HCT116 (cell line): ENCODE results near the gene TXNL4B. TPM values are rescaled to one million over a fixed set of nuclear protein-coding genes. Genes with fewer than 3 reads are reported as not detected.

Experiments used
- ATAC-seq: fragments of 200-7000 bp; cut with Tn5 transposase; 2 replicates; pipeline ENCODE4 v1.9.1; 2020; ENCODE audit warnings: mild to moderate bottlenecking, moderate library complexity
- BruUV-seq: library from RNA; stranded (reverse); fragments of 400-500 nt; replicated peaks from 2 replicates; lab custom pipeline; 2021; lab: Mats Ljungman, UMichigan
- CTCF ChIA-PET: fragments of 300-600 bp; sonication (Branson Sonifier 250); formaldehyde crosslinking; loops from one replicate; lab custom pipeline; 2021; ENCODE audit warnings: antibody characterized with exemption; lab: Charles Lee
- POLR2A ChIA-PET: fragments of 300-600, 350-600 bp; sonication (Branson Sonifier 250); formaldehyde crosslinking; loops from one replicate; lab custom pipeline; 2021; ENCODE audit warnings: antibody characterized with exemption; lab: Charles Lee
- RAD21 ChIA-PET, 2 experiments: fragments of 300-600 bp; sonication (Branson Sonifier 250); formaldehyde crosslinking; loops; one replicate each; lab custom pipeline; 2023; ENCODE audit warnings: low total read pairs in 2 of 2; ENCODE audit not compliant: uncharacterized antibody in 2 of 2, unreplicated experiment in 2 of 2, low non-redundant PET in 1 of 2; lab: Charles Lee
- DNase-seq: peaks from one replicate; pipeline ENCODE4 v3.0.0-alpha.2; 2010; ENCODE audit warnings: low read depth, low spot score
- H2AFZ ChIP-seq: fragments of 200-600 bp; shearing (Covaris generic), sonication (generic); 2 replicates; pipeline ENCODE4 v1.6.1; 2017; ENCODE audit warnings: low read depth, mixed run types, mixed read lengths, antibody characterized with exemption, low read length; ENCODE audit not compliant: poor library complexity, severe bottlenecking
- H3K27ac ChIP-seq: 2 replicates; pipeline ENCODE4 v1.5.1; 2012; ENCODE audit warnings: low read depth, low read length
- H3K27me3 ChIP-seq: fragments of 200-600 bp; sonication (generic); 2 replicates; pipeline ENCODE4 v1.6.1; 2016; ENCODE audit warnings: mixed run types, low read length, mixed read lengths; ENCODE audit not compliant: insufficient read depth
- H3K36me3 ChIP-seq, 2 experiments: fragments of 200-500 bp in 1 of 2; fragments of 200-600 bp in 1 of 2; sonication (Bioruptor generic) in 1 of 2; sonication (generic) in 1 of 2; 2 replicates each; pipeline versions ENCODE4 v1.5.1 to v1.6.1; 2014 to 2016; ENCODE audit warnings: low read length in 2 of 2, inconsistent platforms in 1 of 2, mixed read lengths in 1 of 2, mixed run types in 1 of 2; ENCODE audit not compliant: insufficient read depth in 2 of 2, control insufficient read depth in 1 of 2
- H3K4me1 ChIP-seq, 2 experiments: fragments of 200-600 bp in 1 of 2; sonication (generic) in 1 of 2; 2 replicates each; pipeline versions ENCODE4 v1.5.1 to v1.6.1; 2012 to 2017; ENCODE audit warnings: low read length in 2 of 2, inconsistent platforms in 1 of 2, mild to moderate bottlenecking in 1 of 2, mixed read lengths in 1 of 2, mixed run types in 1 of 2, moderate library complexity in 1 of 2; ENCODE audit not compliant: insufficient read depth in 2 of 2, control insufficient read depth in 1 of 2
- H3K4me2 ChIP-seq: fragments of 200-600 bp; sonication (generic); 2 replicates; pipeline ENCODE4 v1.6.1; 2017; ENCODE audit warnings: mixed run types, low read length, mixed read lengths
- H3K4me3 ChIP-seq, 2 experiments: fragments of 200-600 bp in 1 of 2; sonication (generic) in 1 of 2; replicated peaks in 1 of 2; 2 replicates each; pipeline ENCODE4 v1.5.1; 2011 to 2016; ENCODE audit warnings: low read length in 2 of 2, control low read depth in 1 of 2, low read depth in 1 of 2, mild to moderate bottlenecking in 1 of 2, mixed read lengths in 1 of 2, mixed run types in 1 of 2
- H3K79me2 ChIP-seq: fragments of 200-600 bp; sonication (generic); 2 replicates; pipeline ENCODE4 v1.6.1; 2017; ENCODE audit warnings: mild to moderate bottlenecking, mixed run types, low read length, moderate library complexity, mixed read lengths; ENCODE audit not compliant: insufficient read depth
- H3K9ac ChIP-seq: fragments of 200-600 bp; sonication (generic); 2 replicates; pipeline ENCODE4 v1.6.1; 2016; ENCODE audit warnings: low read length, mixed read lengths
- H3K9me2 ChIP-seq: fragments of 200-600 bp; sonication (generic), shearing (Covaris generic); 2 replicates; pipeline ENCODE4 v1.6.1; 2017; ENCODE audit warnings: mixed run types, mild to moderate bottlenecking, moderate library complexity; ENCODE audit not compliant: insufficient read depth
- H3K9me3 ChIP-seq, 2 experiments: fragments of 200-500 bp in 1 of 2; fragments of 200-600 bp in 1 of 2; sonication (Bioruptor generic) in 1 of 2; sonication (generic) in 1 of 2; 2 replicates each; pipeline ENCODE4 v1.6.1; 2014 to 2017; ENCODE audit warnings: low read length in 2 of 2, mixed read lengths in 2 of 2, inconsistent platforms in 1 of 2, low read depth in 1 of 2, mild to moderate bottlenecking in 1 of 2, mixed run types in 1 of 2, moderate library complexity in 1 of 2; ENCODE audit not compliant: control insufficient read depth in 1 of 2, insufficient read depth in 1 of 2
- H4K20me1 ChIP-seq: fragments of 200-600 bp; sonication (generic), shearing (Covaris generic); 2 replicates; pipeline ENCODE4 v1.6.1; 2017; ENCODE audit warnings: mixed run types, mild to moderate bottlenecking, moderate library complexity; ENCODE audit not compliant: insufficient read depth
- CBX3 ChIP-seq: IDR thresholded peaks from 2 replicates; pipeline ENCODE4 v1.6.1; 2012; ENCODE audit warnings: low read depth
- CEBPB ChIP-seq: IDR thresholded peaks from 2 replicates; pipeline ENCODE4 v1.6.1; 2012; ENCODE audit warnings: low read depth
- CTCF ChIP-seq, 3 experiments: fragments of 200-600 bp in 1 of 3; sonication (generic) in 1 of 3; IDR thresholded peaks in 2 of 3; conservative IDR thresholded peaks in 1 of 3; 2 replicates each; pipeline ENCODE4 v1.5.1; 2012 to 2017; ENCODE audit warnings: low read depth in 2 of 3, low read length in 2 of 3, antibody characterized with exemption in 1 of 3, borderline replicate concordance in 1 of 3, control low read depth in 1 of 3, mild to moderate bottlenecking in 1 of 3, mixed read lengths in 1 of 3, mixed run types in 1 of 3, moderate library complexity in 1 of 3; ENCODE audit not compliant: insufficient read depth in 1 of 3
- EGR1 ChIP-seq: IDR thresholded peaks from 2 replicates; pipeline ENCODE4 v1.6.1; 2012; ENCODE audit warnings: low read depth
- EZH2phosphoT487 ChIP-seq: fragments of 200-600 bp; IDR thresholded peaks from 2 replicates; pipeline ENCODE4 v1.6.1; 2018; ENCODE audit warnings: antibody characterized with exemption, borderline replicate concordance
- FOSL1 ChIP-seq: IDR thresholded peaks from 2 replicates; pipeline ENCODE4 v1.6.1; 2012; ENCODE audit warnings: low read depth
- JUND ChIP-seq: IDR thresholded peaks from 2 replicates; pipeline ENCODE4 v1.6.1; 2012
- MAX ChIP-seq: IDR thresholded peaks from 2 replicates; pipeline ENCODE4 v1.6.1; 2012
- POLR2A ChIP-seq: IDR thresholded peaks from 2 replicates; pipeline ENCODE4 v1.7.0; 2011; ENCODE audit warnings: borderline replicate concordance; ENCODE audit not compliant: insufficient read depth, insufficient read length; ENCODE audit errors: extremely low read depth
- RAD21 ChIP-seq: IDR thresholded peaks from 2 replicates; pipeline ENCODE4 v1.6.1; 2012; ENCODE audit warnings: low read depth, mild to moderate bottlenecking
- SIN3A ChIP-seq: IDR thresholded peaks from 2 replicates; pipeline ENCODE4 v1.6.1; 2012; ENCODE audit warnings: low read depth
- SRF ChIP-seq: IDR thresholded peaks from 2 replicates; pipeline ENCODE4 v1.6.1; 2012; ENCODE audit warnings: low read depth
- ZBTB33 ChIP-seq: IDR thresholded peaks from 2 replicates; pipeline ENCODE4 v1.6.1; 2011; ENCODE audit warnings: mild to moderate bottlenecking, low read length, moderate library complexity; ENCODE audit not compliant: insufficient replicate concordance; ENCODE audit errors: extremely low read depth
- ZFX ChIP-seq: fragments of 450-650 bp; IDR thresholded peaks from 2 replicates; pipeline ENCODE4 v1.6.1; 2017
- intact Hi-C: fragments of 100-400 bp; cut with micrococcal nuclease; formaldehyde crosslinking; loops from 2 replicates; pipeline ENCODE4 v1.10.0; 2022
- total RNA-seq: library from RNA; stranded (reverse); gene quantifications from one replicate; pipeline ENCODE4 v1.2.1, GENCODE V29; 2021; ENCODE audit not compliant: unreplicated experiment

TXNL4B gene
- total RNA-seq, 1 experiment from 2014 or later, result 15.5 TPM

- ChIA-PET CTCF (no interaction called here), RAD21 (no interaction called here), POLR2A (no interaction called here)
- TF ChIP-seq SIN3A (no peak), RAD21 (no peak), CBX3 (no peak), CEBPB (no peak), EZH2phosphoT487 (no peak), SRF (no peak), JUND (no peak), POLR2A (no peak), ZFX (no peak), MAX (no peak), CTCF (IDR thresholded peaks at IDR 0.05 in 2 of 3, conservative IDR thresholded peaks at IDR 0.05 in 1 of 3; ENCODE audit: borderline replicate concordance in 1 of 3, insufficient read depth in 1 of 3, low read depth in 2 of 3, low read length in 2 of 3) (no peak), FOSL1 (no peak), ZBTB33 (no peak), EGR1 (no peak)
- Histone ChIP-seq H3K9ac (no peak overlapping the region), H3K4me3 (no peak overlapping the region), H3K9me3 (no peaks in the 10 kb centered on the region), H3K9me2 (no peaks in the 10 kb centered on the region), H4K20me1 (no peaks in the 10 kb centered on the region), H3K4me2 (no peak overlapping the region), H3K27me3 (no peaks in the 10 kb centered on the region), H2AFZ (no peak overlapping the region), H3K4me1 (no peaks in the 10 kb centered on the region), H3K36me3 (no peaks in the 10 kb centered on the region), H3K79me2 (no peaks in the 10 kb centered on the region), H3K27ac (no peak overlapping the region)
- BruUV-seq, result no TSS peak
- no peak for ATAC-seq
- intact Hi-C loops, result no loop called here
- no peak for DNase-seq
Observed at GRCh38 chr16:72137380-72138063, 44.1 kb upstream of the TXNL4B start.
